ENCODE data around the gene ACSF2. TPM values are rescaled to one million over a fixed set of nuclear protein-coding genes. Genes with fewer than 3 reads are reported as not detected.

ACSF2 gene
- total and polyA plus RNA-seq, 2 of the 13 experiments (the other 11 are each of a cell fraction or from before 2014, with no cell fraction given): 87.3 to 109 TPM

DNA sequence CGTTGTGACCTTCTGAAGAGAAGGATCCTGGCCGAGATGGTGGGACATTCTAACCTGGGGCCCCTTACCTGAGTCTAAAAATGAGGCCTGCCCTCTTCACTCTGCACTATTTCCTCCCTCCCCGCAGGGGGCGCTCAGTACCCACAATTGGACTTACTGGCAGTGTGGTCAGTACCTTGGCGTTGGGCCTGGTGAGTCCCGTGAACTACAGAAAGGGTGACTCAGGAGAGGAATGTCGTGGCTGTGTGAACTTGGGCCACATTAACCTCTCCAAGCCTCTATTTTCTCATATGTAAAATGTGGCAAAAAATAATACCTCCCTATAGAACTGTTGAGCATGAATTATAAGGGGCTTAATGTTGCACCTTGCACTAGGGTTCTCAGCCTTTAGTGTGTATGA lies 56.5 kb downstream of the ACSF2 start (continued):
- TF ChIP-seq, protein P1, sequence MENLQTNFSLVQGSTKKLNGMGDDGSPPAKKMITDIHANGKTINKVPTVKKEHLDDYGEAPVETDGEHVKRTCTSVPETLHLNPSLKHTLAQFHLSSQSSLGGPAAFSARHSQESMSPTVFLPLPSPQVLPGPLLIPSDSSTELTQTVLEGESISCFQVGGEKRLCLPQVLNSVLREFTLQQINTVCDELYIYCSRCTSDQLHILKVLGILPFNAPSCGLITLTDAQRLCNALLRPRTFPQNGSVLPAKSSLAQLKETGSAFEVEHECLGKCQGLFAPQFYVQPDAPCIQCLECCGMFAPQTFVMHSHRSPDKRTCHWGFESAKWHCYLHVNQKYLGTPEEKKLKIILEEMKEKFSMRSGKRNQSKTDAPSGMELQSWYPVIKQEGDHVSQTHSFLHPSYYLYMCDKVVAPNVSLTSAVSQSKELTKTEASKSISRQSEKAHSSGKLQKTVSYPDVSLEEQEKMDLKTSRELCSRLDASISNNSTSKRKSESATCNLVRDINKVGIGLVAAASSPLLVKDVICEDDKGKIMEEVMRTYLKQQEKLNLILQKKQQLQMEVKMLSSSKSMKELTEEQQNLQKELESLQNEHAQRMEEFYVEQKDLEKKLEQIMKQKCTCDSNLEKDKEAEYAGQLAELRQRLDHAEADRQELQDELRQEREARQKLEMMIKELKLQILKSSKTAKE (CRISPR knock-in tag; IDR thresholded peaks at IDR 0.05; ENCODE audit: borderline replicate concordance): no peak
- TF ChIP-seq CAMTA2 (CRISPR knock-in tag; IDR thresholded peaks at IDR 0.05; ENCODE audit: borderline replicate concordance) (no peak), TCF7 (IDR thresholded peaks at IDR 0.05; ENCODE audit: low read depth) (no peak), RXRB (CRISPR knock-in tag; IDR thresholded peaks at IDR 0.05; ENCODE audit: borderline replicate concordance) (peak; percentile 76; the same call in 1 of the 2 replicates), NR2F6 (IDR thresholded peaks at IDR 0.05) (no peak), NR2F6 (CRISPR knock-in tag; IDR thresholded peaks at IDR 0.05) (peak; percentile 48; the same call in 1 of the 2 replicates), ATAD3A (CRISPR knock-in tag; IDR thresholded peaks at IDR 0.05) (no peak), GFI1 (CRISPR knock-in tag; IDR thresholded peaks at IDR 0.05; ENCODE audit: borderline replicate concordance) (no peak), ZNF563 (CRISPR knock-in tag; IDR thresholded peaks at IDR 0.05) (no peak), HCFC1 (IDR thresholded peaks at IDR 0.05; ENCODE audit: low read depth, low read length) (no peak), AKAP8 (CRISPR knock-in tag; IDR thresholded peaks at IDR 0.05) (no peak), BCL6 (CRISPR knock-in tag; IDR thresholded peaks at IDR 0.05) (0 out of 2 replicates have a peak, but pooled peaks have one; percentile 39), FLYWCH1 (CRISPR knock-in tag; IDR thresholded peaks at IDR 0.05) (no peak), NFATC3 (CRISPR knock-in tag; IDR thresholded peaks at IDR 0.05) (no peak), MED8 (CRISPR knock-in tag; IDR thresholded peaks at IDR 0.05; ENCODE audit: insufficient replicate concordance) (no peak), ZNF720 (CRISPR knock-in tag; IDR thresholded peaks at IDR 0.05) (no peak), ZIK1 (CRISPR knock-in tag; IDR thresholded peaks at IDR 0.05; ENCODE audit: borderline replicate concordance, low read depth) (no peak)
- TF ChIP-seq, protein P2, sequence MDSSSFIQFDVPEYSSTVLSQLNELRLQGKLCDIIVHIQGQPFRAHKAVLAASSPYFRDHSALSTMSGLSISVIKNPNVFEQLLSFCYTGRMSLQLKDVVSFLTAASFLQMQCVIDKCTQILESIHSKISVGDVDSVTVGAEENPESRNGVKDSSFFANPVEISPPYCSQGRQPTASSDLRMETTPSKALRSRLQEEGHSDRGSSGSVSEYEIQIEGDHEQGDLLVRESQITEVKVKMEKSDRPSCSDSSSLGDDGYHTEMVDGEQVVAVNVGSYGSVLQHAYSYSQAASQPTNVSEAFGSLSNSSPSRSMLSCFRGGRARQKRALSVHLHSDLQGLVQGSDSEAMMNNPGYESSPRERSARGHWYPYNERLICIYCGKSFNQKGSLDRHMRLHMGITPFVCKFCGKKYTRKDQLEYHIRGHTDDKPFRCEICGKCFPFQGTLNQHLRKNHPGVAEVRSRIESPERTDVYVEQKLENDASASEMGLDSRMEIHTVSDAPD (CRISPR knock-in tag; IDR thresholded peaks at IDR 0.05): no peak
- TF ChIP-seq, protein P3, sequence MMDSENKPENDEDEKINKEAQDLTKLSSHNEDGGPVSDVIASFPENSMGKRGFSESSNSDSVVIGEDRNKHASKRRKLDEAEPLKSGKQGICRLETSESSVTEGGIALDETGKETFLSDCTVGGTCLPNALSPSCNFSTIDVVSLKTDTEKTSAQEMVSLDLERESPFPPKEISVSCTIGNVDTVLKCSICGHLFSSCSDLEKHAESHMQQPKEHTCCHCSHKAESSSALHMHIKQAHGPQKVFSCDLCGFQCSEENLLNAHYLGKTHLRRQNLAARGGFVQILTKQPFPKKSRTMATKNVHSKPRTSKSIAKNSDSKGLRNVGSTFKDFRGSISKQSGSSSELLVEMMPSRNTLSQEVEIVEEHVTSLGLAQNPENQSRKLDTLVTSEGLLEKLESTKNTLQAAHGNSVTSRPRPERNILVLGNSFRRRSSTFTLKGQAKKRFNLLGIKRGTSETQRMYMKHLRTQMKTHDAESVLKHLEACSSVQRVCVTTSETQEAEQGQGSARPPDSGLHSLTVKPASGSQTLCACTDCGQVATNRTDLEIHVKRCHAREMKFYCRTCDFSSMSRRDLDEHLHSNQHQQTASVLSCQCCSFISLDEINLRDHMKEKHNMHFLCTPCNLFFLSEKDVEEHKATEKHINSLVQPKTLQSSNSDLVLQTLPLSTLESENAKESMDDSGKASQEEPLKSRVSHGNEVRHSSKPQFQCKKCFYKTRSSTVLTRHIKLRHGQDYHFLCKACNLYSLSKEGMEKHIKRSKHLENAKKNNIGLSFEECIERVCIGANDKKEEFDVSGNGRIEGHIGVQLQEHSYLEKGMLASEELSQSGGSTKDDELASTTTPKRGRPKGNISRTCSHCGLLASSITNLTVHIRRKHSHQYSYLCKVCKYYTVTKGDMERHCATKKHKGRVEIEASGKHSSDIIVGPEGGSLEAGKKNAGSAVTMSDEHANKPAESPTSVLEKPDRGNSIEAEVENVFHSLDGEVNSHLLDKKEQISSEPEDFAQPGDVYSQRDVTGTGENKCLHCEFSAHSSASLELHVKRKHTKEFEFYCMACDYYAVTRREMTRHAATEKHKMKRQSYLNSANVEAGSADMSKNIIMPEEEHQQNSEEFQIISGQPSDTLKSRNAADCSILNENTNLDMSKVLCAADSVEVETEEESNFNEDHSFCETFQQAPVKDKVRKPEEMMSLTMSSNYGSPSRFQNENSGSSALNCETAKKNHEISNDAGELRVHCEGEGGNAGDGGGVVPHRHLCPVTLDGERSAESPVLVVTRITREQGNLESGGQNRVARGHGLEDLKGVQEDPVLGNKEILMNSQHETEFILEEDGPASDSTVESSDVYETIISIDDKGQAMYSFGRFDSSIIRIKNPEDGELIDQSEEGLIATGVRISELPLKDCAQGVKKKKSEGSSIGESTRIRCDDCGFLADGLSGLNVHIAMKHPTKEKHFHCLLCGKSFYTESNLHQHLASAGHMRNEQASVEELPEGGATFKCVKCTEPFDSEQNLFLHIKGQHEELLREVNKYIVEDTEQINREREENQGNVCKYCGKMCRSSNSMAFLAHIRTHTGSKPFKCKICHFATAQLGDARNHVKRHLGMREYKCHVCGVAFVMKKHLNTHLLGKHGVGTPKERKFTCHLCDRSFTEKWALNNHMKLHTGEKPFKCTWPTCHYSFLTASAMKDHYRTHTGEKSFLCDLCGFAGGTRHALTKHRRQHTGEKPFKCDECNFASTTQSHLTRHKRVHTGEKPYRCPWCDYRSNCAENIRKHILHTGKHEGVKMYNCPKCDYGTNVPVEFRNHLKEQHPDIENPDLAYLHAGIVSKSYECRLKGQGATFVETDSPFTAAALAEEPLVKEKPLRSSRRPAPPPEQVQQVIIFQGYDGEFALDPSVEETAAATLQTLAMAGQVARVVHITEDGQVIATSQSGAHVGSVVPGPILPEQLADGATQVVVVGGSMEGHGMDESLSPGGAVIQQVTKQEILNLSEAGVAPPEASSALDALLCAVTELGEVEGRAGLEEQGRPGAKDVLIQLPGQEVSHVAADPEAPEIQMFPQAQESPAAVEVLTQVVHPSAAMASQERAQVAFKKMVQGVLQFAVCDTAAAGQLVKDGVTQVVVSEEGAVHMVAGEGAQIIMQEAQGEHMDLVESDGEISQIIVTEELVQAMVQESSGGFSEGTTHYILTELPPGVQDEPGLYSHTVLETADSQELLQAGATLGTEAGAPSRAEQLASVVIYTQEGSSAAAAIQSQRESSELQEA (CRISPR knock-in tag; IDR thresholded peaks at IDR 0.05; ENCODE audit: not compliant biosample characterization): no peak
- TF ChIP-seq, protein P4, sequence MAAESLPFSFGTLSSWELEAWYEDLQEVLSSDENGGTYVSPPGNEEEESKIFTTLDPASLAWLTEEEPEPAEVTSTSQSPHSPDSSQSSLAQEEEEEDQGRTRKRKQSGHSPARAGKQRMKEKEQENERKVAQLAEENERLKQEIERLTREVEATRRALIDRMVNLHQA (CRISPR knock-in tag; IDR thresholded peaks at IDR 0.05): no peak

All from HepG2 (cell line).